Ectodermal cell (in vitro differentiated cells): ENCODE measurements around the gene RAP1B.

Experiments used
- H3K27ac ChIP-seq: 2 replicates; pipeline ENCODE4 v1.7.0; 2013; ENCODE audit warnings: mild to moderate bottlenecking, low read depth, low read length; ENCODE audit not compliant: insufficient read depth, poor library complexity, severe bottlenecking
- H3K27me3 ChIP-seq: 2 replicates; pipeline ENCODE4 v1.7.0; 2013; ENCODE audit warnings: mild to moderate bottlenecking, low read length; ENCODE audit not compliant: insufficient read depth, control insufficient read depth, poor library complexity, severe bottlenecking
- H3K36me3 ChIP-seq: one replicate; pipeline ENCODE4 v1.7.0; 2013; ENCODE audit warnings: low read length; ENCODE audit not compliant: control insufficient read depth, insufficient read depth
- H3K4me1 ChIP-seq: one replicate; pipeline ENCODE4 v1.7.0; 2013; ENCODE audit warnings: low read length; ENCODE audit not compliant: control insufficient read depth, insufficient read depth
- H3K4me3 ChIP-seq: 2 replicates; pipeline ENCODE4 v1.7.0; 2013; ENCODE audit warnings: low read depth, low read length, control low read depth; ENCODE audit not compliant: insufficient read depth
- H3K9me3 ChIP-seq: 2 replicates; pipeline ENCODE4 v1.7.0; 2013; ENCODE audit warnings: mild to moderate bottlenecking, low read length, moderate library complexity; ENCODE audit not compliant: control insufficient read depth
- WGBS, 2 experiments: methylation state at CpG; one replicate each; pipeline ENCODE4 v1.1.7; 2013; ENCODE audit warnings: missing lambda C conversion rate in 2 of 2; 5-methylcytosine and 5-hydroxymethylcytosine counted together

RAP1B gene

DNA sequence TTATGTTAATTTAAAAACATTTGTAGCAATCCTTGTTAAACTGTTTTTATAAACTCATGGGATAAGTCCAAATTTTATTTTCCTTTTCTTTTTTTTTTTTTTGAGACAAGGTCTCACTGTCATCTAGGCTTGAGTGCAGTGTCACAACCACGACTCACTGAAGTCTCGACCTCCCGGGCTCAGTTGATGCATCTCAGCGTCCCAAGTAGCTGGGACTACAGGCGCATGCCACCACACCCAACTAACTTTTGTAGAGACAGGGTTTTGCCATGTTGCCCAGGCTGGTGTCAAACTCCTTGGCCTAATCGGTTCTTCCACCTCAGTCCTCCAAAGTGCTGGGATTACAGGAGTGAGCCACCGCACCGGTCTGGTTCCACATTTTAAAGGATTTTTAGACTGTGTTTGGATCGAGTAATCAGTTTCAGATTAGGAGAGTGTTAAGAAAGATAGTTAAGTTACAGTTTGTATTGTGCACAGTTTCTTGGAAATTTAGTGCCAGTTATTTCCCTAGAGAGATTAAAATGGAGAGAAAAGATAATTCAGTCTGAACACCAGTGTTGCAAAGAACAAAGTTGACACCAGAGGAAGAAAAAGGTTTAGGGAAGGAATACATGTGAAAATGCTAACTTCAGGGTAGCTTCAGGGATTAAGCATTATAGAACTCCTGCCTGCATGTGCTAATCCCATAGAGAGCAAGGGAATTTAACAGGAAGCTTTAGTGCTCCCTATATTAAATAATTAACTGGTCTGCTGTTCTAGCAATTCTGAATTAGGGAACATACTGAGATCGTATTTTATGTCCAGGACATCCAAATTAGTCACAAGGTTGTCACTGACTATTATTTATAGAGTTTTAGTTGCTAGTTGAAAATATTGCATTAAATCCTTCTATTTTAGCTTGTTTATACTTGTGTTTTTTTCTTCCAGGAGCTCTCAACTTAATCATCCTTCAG lies 10.1 kb downstream of the RAP1B start:
- Histone ChIP-seq H3K36me3 (peaks cover 6% of the 10 kb centered on the region), H3K9me3 (no peaks in the 10 kb centered on the region), H3K27me3 (no peaks in the 10 kb centered on the region), H3K27ac (peak overlapping the region; percentile 30), H3K4me3 (no peak overlapping the region), H3K4me1 (no peaks in the 10 kb centered on the region)
- 82 to 90% methylated on average over 10 of the region's 10 CpGs for WGBS, 2 experiments

- Histone ChIP-seq H3K27me3 (no peaks in the 10 kb centered on the region), H3K4me3 (no peak overlapping the region), H3K27ac (no peak overlapping the region), H3K4me1 (no peaks in the 10 kb centered on the region), H3K36me3 (peaks cover 8% of the 10 kb centered on the region), H3K9me3 (no peaks in the 10 kb centered on the region)
These were observed 10.9 kb downstream of the RAP1B start for GRCh38 chr12:68621472-68622081.

GRCh38 chr12:68622250-68622649 lies 11.6 kb downstream of the RAP1B start:
- H3K4me1 ChIP-seq: no peaks in the 10 kb centered on the region
- no peak overlapping the region for H3K4me3 ChIP-seq
- no peaks in the 10 kb centered on the region for H3K9me3 ChIP-seq
- H3K36me3 ChIP-seq: peaks cover 14% of the 10 kb centered on the region
- H3K27ac ChIP-seq: no peak overlapping the region
- 89 to 95% methylated on average over 1 of the region's 1 CpG for WGBS, 2 experiments
- no peaks in the 10 kb centered on the region for H3K27me3 ChIP-seq

- H3K4me1 ChIP-seq: no peaks in the 10 kb centered on the region
- no peak overlapping the region for H3K4me3 ChIP-seq
- no peak overlapping the region for H3K27ac ChIP-seq
- H3K36me3 ChIP-seq: peaks cover 19% of the 10 kb centered on the region
- peaks cover 1% of the 10 kb centered on the region for H3K9me3 ChIP-seq
- no peaks in the 10 kb centered on the region for H3K27me3 ChIP-seq
These were observed 12.4 kb downstream of the RAP1B start for GRCh38 chr12:68623059-68623458.

DNA sequence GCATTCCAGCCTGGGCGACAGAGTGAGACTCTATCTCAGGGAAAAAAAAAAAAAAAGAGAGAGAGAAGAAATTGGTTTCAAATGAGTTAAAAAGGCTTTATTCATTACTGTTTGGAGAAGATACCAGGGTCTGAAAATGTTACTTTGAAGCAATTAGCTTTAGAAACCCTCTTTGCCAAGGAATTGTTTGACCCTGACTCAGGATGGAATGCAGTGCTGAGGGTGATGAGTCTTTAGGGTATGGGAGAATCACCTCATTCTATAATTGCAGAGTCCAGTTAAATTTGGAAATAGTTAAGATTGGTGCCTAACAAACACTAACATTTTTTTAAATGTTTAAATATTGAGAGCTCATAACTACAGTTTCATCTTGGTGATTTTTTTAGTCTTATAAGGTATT lies 13.3 kb downstream of the RAP1B start:
- no peaks in the 10 kb centered on the region for H3K4me1 ChIP-seq

GRCh38 chr12:68624933-68625332 lies 14.2 kb downstream of the RAP1B start:
- Histone ChIP-seq H3K4me3 (no peak overlapping the region), H3K27ac (no peak overlapping the region), H3K9me3 (peaks cover 2% of the 10 kb centered on the region), H3K36me3 (peaks cover 19% of the 10 kb centered on the region), H3K4me1 (no peaks in the 10 kb centered on the region), H3K27me3 (no peaks in the 10 kb centered on the region)
- 100% methylated on average over 2 of the region's 2 CpGs for WGBS, 2 experiments

More for the DNA sequence above, 13.3 kb downstream of the RAP1B start:
- peaks cover 19% of the 10 kb centered on the region for H3K36me3 ChIP-seq
- H3K27me3 ChIP-seq: no peaks in the 10 kb centered on the region
- 82 to 94% methylated on average over 1 of the region's 1 CpG for WGBS, 2 experiments
- H3K9me3 ChIP-seq: peaks cover 2% of the 10 kb centered on the region
- no peak overlapping the region for H3K4me3 ChIP-seq
- H3K27ac ChIP-seq: no peak overlapping the region

- Histone ChIP-seq H3K4me1 (no peaks in the 10 kb centered on the region), H3K27me3 (no peaks in the 10 kb centered on the region), H3K4me3 (no peak overlapping the region), H3K27ac (no peak overlapping the region), H3K9me3 (peaks cover 2% of the 10 kb centered on the region), H3K36me3 (peaks cover 19% of the 10 kb centered on the region)
- WGBS, 2 experiments: 96 to 97% methylated on average over 2 of the region's 3 CpGs
These were observed 17.1 kb downstream of the RAP1B start for GRCh38 chr12:68627673-68628319.

DNA sequence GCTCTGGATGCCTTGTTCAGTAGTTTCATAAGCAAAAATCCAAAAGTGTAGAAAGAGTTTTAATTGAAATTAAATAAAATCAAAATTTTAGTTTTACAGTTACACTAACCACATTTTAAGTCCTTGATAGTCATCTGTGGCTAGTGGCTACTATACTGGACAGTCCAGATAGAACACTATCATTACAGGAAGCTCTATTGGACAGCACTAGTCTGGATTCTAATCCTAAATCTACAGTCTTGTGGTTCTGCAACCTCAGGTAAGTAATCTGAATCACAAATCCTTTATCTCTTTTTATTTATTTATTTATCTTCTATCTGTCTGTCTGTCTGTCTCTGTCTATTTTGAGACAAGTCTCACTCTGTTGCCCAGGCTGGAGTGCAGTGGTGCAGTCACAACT lies 18.0 kb downstream of the RAP1B start:
- H3K4me3 ChIP-seq: no peak overlapping the region
- peaks cover 19% of the 10 kb centered on the region for H3K36me3 ChIP-seq
- no peak overlapping the region for H3K27ac ChIP-seq
- H3K27me3 ChIP-seq: no peaks in the 10 kb centered on the region
- H3K4me1 ChIP-seq: no peaks in the 10 kb centered on the region
- peaks cover 2% of the 10 kb centered on the region for H3K9me3 ChIP-seq

- no peaks in the 10 kb centered on the region for H3K27me3 ChIP-seq
- no peaks in the 10 kb centered on the region for H3K4me1 ChIP-seq
- no peak overlapping the region for H3K4me3 ChIP-seq
- no peak overlapping the region for H3K27ac ChIP-seq
- peaks cover 2% of the 10 kb centered on the region for H3K9me3 ChIP-seq
- peaks cover 14% of the 10 kb centered on the region for H3K36me3 ChIP-seq
These were observed 19.4 kb downstream of the RAP1B start for GRCh38 chr12:68630050-68630449.

GRCh38 chr12:68630598-68630997 lies 19.9 kb downstream of the RAP1B start:
- WGBS, 2 experiments: 90 to 98% methylated on average over 7 of the region's 7 CpGs
- peaks cover 2% of the 10 kb centered on the region for H3K9me3 ChIP-seq
- H3K27ac ChIP-seq: no peak overlapping the region
- H3K27me3 ChIP-seq: no peaks in the 10 kb centered on the region
- peaks cover 14% of the 10 kb centered on the region for H3K36me3 ChIP-seq
- no peak overlapping the region for H3K4me3 ChIP-seq
- H3K4me1 ChIP-seq: no peaks in the 10 kb centered on the region
